Uterus (tissue), 2 donors: ENCODE results near the gene KLC4.

ENCODE experiments used
- CTCF ChIP-seq, 4 experiments: fragments of 200-600 bp in 2 of 4; fragments of 450-650 bp in 2 of 4; sonication (generic) in 2 of 4; IDR thresholded peaks; one replicate each; pipeline ENCODE4 v1.5.1; 2016 to 2019; ENCODE audit warnings: antibody characterized with exemption in 4 of 4, mild to moderate bottlenecking in 2 of 4, moderate library complexity in 1 of 4
- POLR2A ChIP-seq, 2 donors: fragments of 450-650 bp; IDR thresholded peaks; one replicate each; pipeline ENCODE4 v1.6.1; 2016; ENCODE audit warnings: antibody characterized with exemption in 2 of 2, mild to moderate bottlenecking in 1 of 2, moderate library complexity in 1 of 2

GRCh38 chr6:43055966-43056365 lies 3.5 kb upstream of the KLC4 start:
- TF ChIP-seq CTCF (IDR thresholded peaks at IDR 0.05): no peak
- no peak for TF ChIP-seq POLR2A (IDR thresholded peaks at IDR 0.05)
